ENCODE data around the gene DOHH. TPM values are rescaled to one million over a fixed set of nuclear protein-coding genes. Genes with fewer than 3 reads are reported as not detected.

The DOHH gene
- 15.0 TPM for total RNA-seq

- Histone ChIP-seq H3K27me3 (no peaks in the 10 kb centered on the region), H3K4me3 (peak within 1 kb of the TSS; percentile 80 to 96), H3K27ac (peak within 1 kb of the TSS; percentile 93), H3K4me1 (peaks cover 22% of the 10 kb centered on the region), H3K9me3 (no peaks in the 10 kb centered on the region), H3K36me3 (peaks cover 0 to 12% of the 10 kb centered on the region in 2 donors)
- intact Hi-C loops (cut with DNase I) = no loop called here
- DNase-seq (ENCODE audit: extremely low spot score in 2 of 2) = peak in 1 of 2 donors; percentile 94
- TF ChIP-seq CTCF (IDR thresholded peaks at IDR 0.05) (no peak), POLR2AphosphoS5 (IDR thresholded peaks at IDR 0.05; ENCODE audit: insufficient read depth in 1 of 2, low read depth in 1 of 2) (peak; percentile 93 to 96)
These were observed at the start of gene DOHH for GRCh38 chr19:3500429-3501101. TSS of gene DOHH (minus strand) at chr19:3500674. CDS start at chr19:3496814, 3,860 bp downstream.

GRCh38 chr19:3549816-3550215 is 49.3 kb upstream of the DOHH start:
- no peak for DNase-seq (ENCODE audit: extremely low spot score in 2 of 2)
- no peaks in the 10 kb centered on the region for H3K9me3 ChIP-seq
- peaks cover 0 to 7% of the 10 kb centered on the region in 2 donors for H3K36me3 ChIP-seq
- intact Hi-C loops (cut with DNase I) = loop anchor here (10.0 kb wide), 1 partner anchor 155 kb away; the partner anchor contains the start of genes PIP5K1C and TJP3
- TF ChIP-seq POLR2A (IDR thresholded peaks at IDR 0.05) = no peak
- no peak for TF ChIP-seq POLR2AphosphoS5 (IDR thresholded peaks at IDR 0.05; ENCODE audit: insufficient read depth in 1 of 2, low read depth in 1 of 2)
- no peak for TF ChIP-seq CTCF (IDR thresholded peaks at IDR 0.05)
- no peak overlapping the region for H3K27ac ChIP-seq
- H3K27me3 ChIP-seq = no peaks in the 10 kb centered on the region
- peaks cover 20% of the 10 kb centered on the region for H3K4me1 ChIP-seq
- H3K4me3 ChIP-seq = no peak overlapping the region

GRCh38 chr19:3548606-3549005 is 48.1 kb upstream of the DOHH start:
- Histone ChIP-seq H3K27me3 (no peaks in the 10 kb centered on the region), H3K9me3 (no peaks in the 10 kb centered on the region), H3K36me3 (peaks cover 0 to 7% of the 10 kb centered on the region in 2 donors), H3K4me1 (peaks cover 8% of the 10 kb centered on the region), H3K4me3 (no peak overlapping the region), H3K27ac (no peak overlapping the region)
- no peak for TF ChIP-seq POLR2A (IDR thresholded peaks at IDR 0.05)
- no peak for TF ChIP-seq CTCF (IDR thresholded peaks at IDR 0.05)
- TF ChIP-seq POLR2AphosphoS5 (IDR thresholded peaks at IDR 0.05; ENCODE audit: insufficient read depth in 1 of 2, low read depth in 1 of 2) = no peak
- intact Hi-C loops (cut with DNase I) = loop anchor here (10.0 kb wide), 1 partner anchor 156 kb away; the partner anchor contains the start of genes PIP5K1C and TJP3
- no peak for DNase-seq (ENCODE audit: extremely low spot score in 2 of 2)

DNA sequence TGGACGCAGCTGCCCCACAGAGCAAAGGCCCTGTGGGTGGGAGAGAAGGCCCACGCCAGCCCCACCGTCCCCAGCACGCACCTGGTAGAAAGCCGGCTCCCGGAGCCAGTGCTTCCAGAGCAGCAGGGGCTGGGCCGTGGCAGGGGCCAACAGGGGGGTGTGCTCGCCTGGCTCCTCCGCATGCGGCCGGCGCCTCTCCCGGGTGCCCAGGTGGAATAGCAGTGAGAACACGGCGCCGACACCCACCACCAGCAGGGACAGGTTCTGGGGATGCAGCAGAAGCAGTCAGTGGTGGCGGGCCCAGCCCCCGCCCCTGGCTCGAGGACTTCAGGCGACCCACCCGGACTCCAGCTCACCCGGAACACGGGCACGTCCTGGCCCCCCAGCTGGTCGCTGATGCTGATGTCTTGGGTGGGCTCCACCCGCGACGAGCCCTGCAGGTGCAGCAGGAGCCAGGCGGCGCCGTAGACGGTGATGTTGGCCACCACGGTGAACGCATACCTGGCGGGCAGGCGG is 47.4 kb upstream of the DOHH start:
- Histone ChIP-seq H3K4me3 (no peak overlapping the region), H3K9me3 (no peaks in the 10 kb centered on the region), H3K36me3 (peaks cover 0 to 7% of the 10 kb centered on the region in 2 donors), H3K27me3 (no peaks in the 10 kb centered on the region), H3K27ac (no peak overlapping the region), H3K4me1 (peaks cover 5% of the 10 kb centered on the region)
- no peak for TF ChIP-seq CTCF (IDR thresholded peaks at IDR 0.05)
- no peak for TF ChIP-seq POLR2AphosphoS5 (IDR thresholded peaks at IDR 0.05; ENCODE audit: insufficient read depth in 1 of 2, low read depth in 1 of 2)
- TF ChIP-seq POLR2A (IDR thresholded peaks at IDR 0.05) = no peak
- intact Hi-C loops (cut with DNase I) = loop anchor here (10.0 kb wide), 1 partner anchor 157 kb away; the partner anchor contains the start of genes PIP5K1C and TJP3
- DNase-seq (ENCODE audit: extremely low spot score in 2 of 2) = no peak

DNA sequence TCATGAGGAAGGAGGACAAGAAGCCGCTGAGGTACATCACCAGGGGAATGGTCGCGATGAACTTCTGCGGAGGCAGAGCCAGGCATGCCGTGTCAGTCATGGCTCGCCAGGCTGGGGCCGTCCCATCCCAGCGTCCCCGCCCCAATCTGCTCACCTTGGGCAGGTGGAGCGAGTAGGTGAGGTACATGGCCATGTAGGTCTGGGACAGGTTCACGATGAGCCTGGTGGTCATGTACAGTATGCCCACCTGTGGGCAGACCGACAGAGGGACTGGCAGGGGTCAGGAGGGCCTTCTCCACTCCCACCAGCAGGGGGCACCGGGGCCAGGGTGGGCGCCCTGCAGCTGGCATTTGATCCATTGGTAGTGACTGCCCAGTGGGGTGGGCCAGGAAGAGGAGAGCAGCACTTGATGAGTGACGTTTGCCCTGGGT is 46.8 kb upstream of the DOHH start:
- H3K9me3 ChIP-seq = no peaks in the 10 kb centered on the region
- H3K4me3 ChIP-seq = no peak overlapping the region
- no peak for DNase-seq (ENCODE audit: extremely low spot score in 2 of 2)
- peaks cover 0 to 7% of the 10 kb centered on the region in 2 donors for H3K36me3 ChIP-seq
- no peaks in the 10 kb centered on the region for H3K27me3 ChIP-seq
- no peak overlapping the region for H3K27ac ChIP-seq
- TF ChIP-seq POLR2A (IDR thresholded peaks at IDR 0.05) (no peak), CTCF (IDR thresholded peaks at IDR 0.05) (peak in 1 of 3 experiments; percentile 24)
- no peaks in the 10 kb centered on the region for H3K4me1 ChIP-seq
- intact Hi-C loops (cut with DNase I) = loop anchor here (10.0 kb wide), 1 partner anchor 157 kb away; the partner anchor contains the start of genes PIP5K1C and TJP3

Data from vagina (tissue), 2 donors.